SH-SY5Y (cell line): ENCODE results near the gene SETD1A.

Experiments
- GATA2 ChIP-seq: IDR thresholded peaks from 2 replicates; pipeline ENCODE4 v1.6.1; 2011; ENCODE audit warnings: mild to moderate bottlenecking, low read depth, low read length
- GATA3 ChIP-seq: IDR thresholded peaks from 2 replicates; pipeline ENCODE4 v1.6.1; 2011; ENCODE audit warnings: low read depth, mild to moderate bottlenecking, low read length, moderate library complexity

GRCh38 chr16:31009120-31009519 lies 51.6 kb downstream of the SETD1A start:
- no peak for TF ChIP-seq GATA3
- no peak for TF ChIP-seq GATA2
